ENCODE results near the gene IKBKE.
A peak's percentile ranks its signal among the peaks of the same experiment; 100 is the strongest.

IKBKE gene

DNA sequence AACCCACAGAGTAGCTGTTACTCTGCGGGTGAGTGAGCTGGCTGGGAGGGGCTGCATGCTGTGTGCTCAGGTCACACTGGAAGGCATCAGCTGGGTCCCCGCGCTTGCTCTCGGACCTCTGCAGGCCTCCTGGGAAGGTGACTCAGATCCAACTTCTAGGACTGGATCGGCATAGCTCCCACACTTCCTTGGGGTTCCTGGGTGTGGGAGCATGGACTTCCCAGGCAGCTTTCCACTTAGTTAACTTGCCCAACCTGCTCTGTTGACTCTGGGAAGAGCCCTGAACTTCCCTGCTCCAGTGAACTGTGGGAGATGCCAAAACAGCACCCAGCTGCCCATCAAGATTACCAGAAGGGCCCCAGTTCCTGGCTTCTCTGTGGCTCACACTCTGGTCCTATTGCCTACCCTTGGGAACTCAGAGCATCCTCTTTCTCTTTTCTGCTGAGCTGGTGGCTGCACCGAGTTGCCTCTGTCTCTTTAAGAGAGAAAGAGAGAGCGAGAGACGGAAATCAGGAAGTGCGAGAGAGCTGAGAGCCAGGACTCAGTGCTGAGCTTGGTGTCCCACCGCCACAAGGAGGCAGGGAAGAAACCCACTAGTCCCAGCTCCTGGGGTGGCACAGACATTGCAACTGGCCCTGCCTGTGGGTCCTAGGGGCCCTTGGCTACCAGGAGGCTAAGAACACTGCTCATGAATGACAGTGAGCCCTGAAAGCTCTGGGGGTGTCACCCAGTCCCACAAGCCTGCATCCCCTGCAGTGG lies at the start of gene IKBKE:
TSS of gene IKBKE (plus strand) at position 544 of the 759 bp plus-strand sequence. CDS start 2,752 bp downstream, outside the sequence.
- peak; percentile 89 for DNase-seq (ENCODE audit: low spot score)

DNA sequence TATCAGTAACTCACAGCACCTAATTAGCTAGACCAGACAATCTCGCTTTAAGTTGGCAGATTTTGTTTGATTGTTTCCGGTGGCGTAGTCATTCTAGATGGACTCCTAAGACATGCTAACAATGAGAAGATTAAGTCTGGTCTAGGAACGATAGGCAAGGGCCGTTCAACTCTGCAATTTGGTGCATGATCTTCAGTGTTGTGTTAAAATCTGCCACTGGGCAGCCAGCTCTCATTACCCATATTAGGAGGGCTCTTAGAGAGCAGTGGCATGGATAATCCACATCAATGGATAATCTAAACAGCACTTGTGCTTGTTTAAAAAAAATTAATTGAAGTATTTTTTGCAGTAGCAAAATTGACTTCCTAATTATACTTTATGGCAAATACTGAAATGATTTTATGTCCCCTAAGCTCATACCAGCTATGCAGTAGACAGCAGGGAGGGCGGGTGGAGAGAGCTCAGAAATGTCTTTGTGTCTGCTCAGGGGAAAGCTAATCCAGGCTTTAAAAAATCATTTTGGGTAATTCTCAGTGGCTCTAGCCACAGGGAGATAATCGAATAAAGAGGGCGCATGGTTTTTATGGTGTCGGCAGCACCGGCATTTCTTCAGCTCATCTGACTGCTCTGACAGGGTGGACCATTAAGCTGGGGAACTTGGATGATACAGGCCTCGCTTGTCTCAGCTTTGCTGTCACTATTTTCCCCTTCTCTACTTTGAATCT lies 48.5 kb upstream of the IKBKE start:
- no peak for DNase-seq (ENCODE audit: low spot score)

DNA sequence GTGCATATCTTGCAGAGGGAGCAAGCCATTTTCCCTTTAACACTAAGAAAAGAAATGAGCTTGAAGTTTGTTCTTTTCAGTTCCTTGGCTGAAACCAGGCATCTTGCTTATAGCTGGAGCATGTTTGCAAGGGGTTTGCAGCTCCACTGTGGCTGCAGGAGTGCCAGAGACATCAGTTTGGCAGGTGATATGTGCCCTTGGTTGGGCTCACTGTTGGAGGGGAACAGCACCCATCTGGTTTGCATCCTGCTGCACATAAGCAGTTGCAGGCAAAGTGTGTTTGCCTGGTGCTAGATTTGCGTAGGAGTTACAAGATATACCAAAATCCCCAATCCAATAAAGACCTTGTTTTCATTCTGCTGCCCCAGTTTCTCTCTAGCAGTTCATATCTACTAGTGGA lies 47.8 kb upstream of the IKBKE start:
- DNase-seq (ENCODE audit: low spot score) = no peak

DNA sequence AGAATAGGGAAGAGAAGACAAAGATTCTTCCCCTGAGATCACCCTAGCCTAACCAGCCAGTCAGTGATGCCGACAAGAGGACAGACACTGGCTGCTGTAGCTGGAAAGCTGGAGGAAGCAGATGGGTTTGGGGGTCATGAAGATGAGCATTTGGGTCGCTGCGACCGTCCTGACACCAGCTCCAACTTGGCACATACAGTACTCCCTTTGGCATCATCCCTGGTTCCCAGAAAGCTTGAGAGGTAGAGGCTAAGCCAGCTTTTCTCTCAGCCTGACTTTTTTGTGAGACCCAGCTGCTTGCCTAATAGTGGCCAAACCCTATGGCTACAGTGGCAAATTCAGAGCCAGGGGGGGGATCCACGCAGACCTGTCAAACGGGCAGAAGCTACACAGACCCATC lies 43.0 kb upstream of the IKBKE start:
- no peak for DNase-seq (ENCODE audit: low spot score)

DNA sequence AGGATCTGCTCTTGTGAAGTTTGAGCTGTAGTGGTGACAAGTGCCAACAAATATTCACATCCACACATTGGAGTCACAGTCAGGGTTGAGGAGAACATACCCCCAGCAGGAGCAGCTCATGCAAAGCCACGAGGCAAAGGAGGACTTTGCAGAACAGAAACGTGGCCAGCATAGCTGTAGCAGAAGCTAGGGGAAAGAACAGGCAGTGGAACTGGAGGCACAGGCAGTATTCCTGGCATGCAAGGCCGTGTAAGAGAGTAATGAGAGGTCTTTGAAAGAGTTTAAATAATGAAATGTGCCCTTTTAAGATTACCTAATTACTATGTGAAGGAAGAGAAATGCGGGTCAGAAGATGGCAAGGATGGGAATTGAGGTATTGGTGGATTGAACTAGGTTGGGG lies 40.9 kb upstream of the IKBKE start:
- DNase-seq (ENCODE audit: low spot score) = no peak

DNA sequence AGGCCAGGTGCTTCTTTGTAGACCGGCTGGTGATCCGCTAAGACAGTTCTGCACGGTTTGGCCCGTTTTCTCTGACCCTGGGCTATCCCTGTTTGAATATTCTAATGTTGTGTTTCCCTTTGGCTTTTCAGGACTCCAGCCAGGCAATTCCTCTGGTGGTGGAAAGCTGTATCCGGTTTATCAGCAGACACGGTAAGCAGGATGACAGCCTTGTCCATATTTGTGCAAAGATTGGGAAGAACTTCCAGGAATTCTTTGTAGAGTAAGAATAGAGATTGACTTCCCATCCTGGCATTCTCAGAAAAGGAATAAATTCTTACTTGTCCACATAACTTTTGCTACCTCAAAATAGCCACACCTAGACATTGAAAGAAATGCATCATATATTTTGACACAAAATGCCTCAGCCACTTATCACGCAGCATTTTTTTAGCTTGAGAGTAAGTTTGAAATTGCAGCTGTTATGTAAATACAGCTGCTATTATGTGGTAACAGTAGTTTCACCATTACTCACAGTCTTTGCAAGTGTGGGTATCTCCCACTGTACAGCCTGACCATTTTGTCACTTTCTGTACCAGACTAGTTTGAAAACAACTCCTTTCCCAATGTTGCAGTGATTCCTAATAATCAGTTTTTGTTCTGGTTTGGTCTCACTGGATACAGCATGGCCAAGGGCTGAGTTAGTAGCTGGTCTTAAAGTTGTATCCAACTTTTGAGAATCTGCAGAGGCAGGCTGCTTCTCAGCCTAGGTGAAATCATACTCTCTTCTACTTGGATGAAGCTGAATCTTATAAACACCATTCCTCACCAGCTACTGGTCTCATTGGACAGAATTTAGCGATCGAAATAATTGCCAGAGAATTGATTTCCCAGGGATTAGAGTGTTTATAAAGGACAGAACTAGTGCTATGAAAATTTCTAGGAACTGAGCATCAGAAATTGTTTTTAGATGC lies 40.0 kb upstream of the IKBKE start:
- peak; percentile 60 for DNase-seq (ENCODE audit: low spot score)

DNA sequence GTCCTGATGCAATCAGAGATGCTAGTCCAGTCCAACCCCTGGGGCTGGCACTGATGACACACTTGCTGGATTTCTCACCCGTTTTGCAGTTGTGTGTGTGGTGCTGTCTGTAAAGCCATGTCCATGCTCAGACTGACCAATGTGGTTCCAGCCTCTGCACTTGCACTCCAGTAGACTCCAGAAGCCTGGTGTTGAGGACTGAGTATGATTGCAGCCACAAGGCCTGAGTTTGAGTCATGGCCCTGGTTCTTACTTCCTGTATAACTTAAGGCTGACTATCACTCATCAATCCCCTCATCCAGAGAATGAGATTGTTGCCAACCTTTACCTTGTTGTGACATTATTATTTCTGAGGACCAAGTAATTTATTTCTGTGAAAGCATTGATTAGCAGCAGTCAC lies 34.8 kb upstream of the IKBKE start:
- no peak for DNase-seq (ENCODE audit: low spot score)

DNA sequence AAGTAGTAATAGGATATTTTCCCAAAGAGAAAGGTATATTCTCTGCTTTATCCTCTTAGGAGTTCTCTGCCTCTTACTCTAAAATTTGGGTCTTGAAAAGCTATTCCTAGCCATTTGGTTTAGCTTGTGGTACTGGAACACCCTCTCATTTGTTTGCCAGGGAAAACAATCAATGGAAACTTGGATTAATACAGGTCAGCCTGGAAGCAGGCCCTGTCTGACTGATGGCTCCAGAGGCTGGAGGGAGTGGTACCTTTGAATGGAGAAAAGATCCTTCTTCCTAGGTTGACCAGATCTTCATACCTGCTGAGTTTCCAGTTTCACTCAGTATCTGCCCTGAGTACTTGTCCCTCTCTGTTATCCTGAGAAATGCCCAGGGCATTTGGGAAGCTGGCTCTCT lies 31.7 kb upstream of the IKBKE start:
- DNase-seq (ENCODE audit: low spot score) = no peak

DNA sequence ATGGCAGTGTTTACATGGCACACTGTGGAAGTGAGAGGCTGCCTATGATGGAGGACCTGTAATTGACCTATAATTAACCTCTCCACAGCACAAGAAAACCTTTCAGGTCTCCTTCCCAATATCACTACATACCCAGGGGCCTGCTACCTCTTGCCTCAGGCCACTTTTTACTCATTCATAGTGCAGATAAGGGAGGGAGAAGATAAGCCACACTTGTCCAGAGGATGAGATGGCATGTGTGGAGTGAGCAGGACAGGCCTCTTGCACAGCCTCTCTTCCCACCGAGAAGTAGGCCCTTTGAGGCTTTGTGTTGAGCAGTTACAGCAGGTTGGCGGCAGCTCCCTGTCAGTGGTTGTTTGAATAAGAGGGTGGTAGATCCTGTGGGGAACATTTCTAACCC lies 31.1 kb upstream of the IKBKE start:
- DNase-seq (ENCODE audit: low spot score) = no peak

DNA sequence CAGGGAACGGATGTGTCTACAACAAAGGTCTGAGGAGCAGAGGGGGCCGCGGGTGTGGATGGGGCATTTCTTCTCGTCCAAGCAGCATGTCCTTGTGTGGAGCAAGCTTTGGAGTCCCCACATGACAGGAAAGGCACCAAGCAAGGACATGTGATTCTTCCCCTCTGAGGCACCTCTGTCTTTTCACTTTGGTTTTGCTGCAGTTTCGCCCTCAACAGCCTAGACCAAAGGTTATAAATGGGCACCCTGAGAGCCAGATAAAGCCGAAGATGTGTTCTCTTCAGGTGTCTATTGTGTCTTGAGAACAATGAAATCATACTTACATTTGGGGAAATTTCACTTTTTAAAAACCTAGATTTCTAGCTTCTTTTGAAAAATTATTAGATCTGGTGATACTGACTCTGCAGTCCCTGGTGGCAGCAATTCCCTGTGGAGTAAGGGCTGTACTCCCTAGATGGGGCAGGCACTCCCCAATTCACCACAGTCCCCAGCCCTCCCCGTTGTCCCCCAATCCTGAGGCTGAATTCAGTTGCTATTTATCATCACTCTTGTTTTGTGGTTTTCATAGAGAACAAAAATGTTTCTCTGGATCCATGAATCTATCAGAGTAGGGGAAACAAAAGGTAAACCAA lies 28.8 kb upstream of the IKBKE start:
- no peak for DNase-seq (ENCODE audit: low spot score)

DNA sequence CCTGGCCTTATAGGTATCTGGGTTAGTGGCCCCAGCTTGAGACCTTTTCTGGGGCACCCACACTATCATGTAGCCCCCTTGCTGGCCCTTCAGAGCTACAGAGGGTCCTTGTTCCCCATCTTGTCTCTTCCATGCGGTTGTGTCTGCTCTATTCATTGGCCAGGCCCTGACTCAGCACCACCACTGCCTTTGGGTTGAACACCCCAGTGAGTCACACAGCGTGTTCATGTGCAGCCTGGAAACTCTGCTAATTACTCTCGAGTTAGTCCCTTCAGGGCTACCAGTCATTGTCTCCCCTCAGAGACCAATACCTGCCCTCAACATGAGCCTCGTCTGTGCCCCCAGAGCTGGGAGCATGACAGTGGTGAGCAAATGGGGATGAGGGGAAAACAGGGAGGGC lies 28.2 kb upstream of the IKBKE start:
- no peak for DNase-seq (ENCODE audit: low spot score)

DNA sequence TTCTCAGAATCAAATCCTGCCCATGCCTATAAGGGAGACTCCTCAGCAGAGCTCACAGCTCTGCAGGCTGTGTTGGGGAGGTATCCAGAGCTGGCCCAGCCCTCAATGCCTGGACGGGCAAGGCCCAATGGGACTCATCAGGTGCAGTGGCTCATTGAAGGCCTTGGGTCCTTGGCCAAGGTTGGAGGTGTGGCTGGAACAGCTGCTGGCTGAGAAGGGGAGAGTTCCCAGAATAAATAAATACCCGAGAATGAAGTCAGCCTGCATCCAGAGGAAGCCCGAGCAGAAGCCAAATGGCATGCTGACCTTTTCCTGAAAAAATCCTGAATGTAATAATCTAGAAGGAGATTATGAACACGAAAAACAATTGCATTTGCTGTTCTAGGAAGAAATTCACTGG lies 25.2 kb upstream of the IKBKE start:
- peak; percentile 45 for DNase-seq (ENCODE audit: low spot score)

DNA sequence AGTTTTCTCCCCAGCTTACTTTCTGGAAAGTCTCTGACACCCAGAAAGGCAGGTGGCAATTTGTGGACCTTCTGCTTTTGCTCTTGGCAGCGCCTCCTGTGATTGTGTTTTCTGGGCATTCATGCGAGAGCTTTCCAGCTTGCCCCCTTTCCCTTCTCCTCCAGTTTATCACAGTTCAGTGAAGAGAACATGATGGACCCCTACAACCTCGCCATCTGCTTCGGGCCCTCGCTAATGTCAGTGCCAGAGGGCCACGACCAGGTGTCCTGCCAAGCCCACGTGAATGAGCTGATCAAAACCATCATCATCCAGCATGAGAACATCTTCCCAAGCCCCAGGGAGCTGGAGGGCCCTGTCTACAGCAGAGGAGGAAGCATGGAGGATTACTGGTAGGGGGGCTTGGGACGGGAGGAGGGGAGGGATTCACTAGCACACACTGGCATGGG lies 24.3 kb upstream of the IKBKE start:
- DNase-seq (ENCODE audit: low spot score) = no peak

DNA sequence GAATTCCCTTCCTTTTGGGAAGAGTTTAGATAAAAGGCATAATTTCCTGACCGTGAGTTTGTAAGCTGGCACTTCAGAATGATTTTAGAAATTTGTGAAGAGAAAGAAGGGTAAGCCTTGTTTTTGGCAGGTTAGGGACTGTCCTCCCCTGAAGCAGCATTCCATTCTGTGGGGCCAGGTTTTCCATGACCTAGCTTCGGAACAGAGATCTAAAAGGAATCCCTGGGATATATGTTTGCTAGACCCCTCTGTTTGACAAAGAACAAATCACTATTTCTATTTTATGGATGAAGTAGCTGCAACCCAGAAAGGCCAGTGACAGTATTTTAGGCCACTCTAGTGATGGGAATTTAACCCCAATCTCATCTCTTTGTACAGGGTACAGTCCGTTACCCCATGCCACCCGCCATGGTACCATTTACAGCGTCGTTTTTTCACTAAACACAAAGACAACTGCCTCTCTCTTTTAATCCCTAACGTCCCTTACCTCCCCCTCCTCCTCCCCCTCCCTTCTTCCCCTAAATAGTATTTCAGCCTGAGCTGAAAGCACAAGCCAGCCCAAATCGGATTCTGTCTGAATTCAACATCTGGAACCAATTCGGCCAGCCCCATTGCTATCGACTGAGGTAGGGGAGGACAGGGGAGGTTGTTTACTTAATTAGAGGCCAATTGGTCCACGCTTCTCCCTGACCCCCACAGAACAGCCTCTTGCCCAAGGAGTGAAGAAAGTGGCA lies 23.4 kb upstream of the IKBKE start:
- no peak for DNase-seq (ENCODE audit: low spot score)

DNA sequence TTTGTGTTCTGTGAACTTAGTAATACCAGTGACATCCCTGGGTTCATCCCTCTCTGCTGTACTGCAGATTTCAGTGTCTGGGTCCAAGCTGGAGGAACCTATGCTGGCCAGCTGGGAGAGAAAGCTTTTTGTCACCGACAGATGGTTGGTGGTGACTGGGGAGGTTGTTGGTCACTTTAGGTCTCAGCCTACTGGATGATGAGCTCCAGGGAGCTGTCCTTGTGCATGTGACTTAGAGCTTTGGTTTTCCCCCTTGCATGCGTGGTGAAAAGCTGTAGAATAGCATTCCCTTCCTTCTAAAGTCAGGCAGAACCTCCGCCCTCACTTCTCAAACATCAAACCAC lies 22.9 kb upstream of the IKBKE start:
- no peak for DNase-seq (ENCODE audit: low spot score)

DNA sequence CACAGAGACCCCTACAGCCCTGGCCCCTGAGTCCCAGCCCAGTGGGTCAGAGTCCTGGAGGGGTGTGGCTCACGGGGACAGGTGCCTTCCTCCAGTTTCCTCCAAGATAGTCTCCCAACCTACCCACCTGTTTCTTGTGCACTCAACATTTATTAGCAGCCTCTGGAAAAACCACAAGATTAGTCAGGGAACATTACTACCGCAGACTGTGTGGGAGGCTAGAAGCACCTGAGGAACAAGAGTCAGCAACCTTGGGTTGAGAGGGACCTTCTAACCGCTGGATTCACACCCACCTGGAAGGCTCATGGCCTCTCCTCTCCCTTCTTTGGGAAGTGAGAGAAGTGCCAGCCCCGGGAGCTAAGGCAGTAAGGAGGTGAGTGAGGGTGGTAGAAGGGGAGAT lies 22.5 kb upstream of the IKBKE start:
- DNase-seq (ENCODE audit: low spot score) = no peak

DNA sequence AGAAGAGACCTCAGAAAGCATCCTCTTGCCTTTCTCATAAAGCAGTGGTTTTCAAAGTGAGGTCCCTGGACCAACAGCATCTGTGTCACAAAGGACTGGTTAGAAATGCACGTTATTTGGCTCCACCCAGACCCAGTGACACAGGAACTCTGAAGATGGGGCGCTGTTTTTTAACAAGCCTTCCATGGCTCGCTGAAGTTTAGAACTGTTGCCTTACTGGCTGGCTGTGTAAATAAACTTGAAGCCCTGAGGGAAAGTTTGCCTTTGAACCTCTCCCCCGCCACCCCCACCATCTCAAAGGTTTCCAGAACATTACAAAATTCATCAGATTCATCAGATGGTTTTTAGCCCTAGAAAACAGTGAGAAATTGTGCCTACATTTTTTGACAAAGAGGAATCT lies 21.8 kb upstream of the IKBKE start:
- no peak for DNase-seq (ENCODE audit: low spot score)

DNA sequence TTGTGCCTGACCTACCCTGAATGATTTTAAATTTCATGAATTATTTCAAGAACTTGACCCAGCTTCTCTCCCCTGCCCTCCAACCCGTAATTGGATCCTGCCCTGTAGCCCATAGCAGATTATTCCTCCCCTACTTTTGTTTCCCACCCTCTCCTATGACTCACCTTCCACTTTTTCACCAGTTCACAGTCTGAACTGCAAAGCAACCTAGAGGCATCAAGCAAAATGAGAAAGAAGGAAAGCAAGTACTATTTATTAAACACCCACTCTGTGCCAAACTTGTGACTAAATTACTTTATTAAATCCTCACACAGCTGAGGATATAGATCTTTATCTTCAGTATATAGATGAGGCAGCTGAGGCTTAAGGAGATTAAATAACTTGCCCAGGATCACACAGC lies 20.7 kb upstream of the IKBKE start:
- no peak for DNase-seq (ENCODE audit: low spot score)

DNA sequence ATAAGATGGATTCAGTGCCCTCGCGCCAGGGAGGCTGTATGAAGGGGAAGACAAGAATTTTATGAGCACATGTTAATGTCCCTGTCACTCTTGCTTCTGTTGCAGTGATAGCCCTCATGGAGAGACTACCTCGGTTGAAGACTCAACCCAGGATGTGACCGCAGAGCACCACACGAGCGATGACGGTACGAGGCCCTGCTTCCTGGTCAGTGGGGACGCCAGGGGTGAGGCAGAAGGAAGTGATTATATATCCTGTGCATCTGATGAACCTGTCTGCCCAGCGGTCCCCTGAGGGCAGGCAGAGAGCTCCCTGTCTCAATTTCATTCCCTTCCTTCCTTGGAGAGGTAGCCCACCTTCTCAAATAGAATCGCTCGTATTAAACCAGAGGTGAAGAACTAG lies 20.0 kb upstream of the IKBKE start:
- DNase-seq (ENCODE audit: low spot score) = no peak

DNA sequence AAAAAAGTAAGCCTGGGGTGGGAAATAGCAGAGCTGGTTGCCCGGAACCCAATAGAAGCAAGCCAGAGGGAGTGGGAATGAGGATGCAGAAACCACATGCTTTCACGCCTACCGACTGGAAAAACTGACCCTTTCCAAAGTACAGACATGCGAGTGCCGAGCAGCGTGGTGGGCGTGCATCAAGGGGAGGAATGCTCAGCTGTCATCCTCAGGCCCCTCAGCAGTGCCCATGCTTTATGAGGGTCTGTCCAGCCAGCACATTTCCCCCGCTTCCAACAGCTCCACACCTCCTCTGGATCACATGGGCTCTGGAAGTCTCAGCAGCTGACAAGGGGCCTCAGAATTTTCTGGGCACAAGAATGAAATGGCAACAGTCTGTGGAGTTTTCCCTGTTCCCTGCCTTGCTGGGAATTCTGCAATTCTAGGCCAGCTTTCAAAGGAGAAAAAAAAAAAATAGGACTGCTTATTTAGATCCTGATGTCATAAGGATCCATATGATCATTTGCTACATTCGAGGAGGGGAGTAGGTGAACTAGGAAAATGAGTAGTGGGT lies 19.1 kb upstream of the IKBKE start:
- DNase-seq (ENCODE audit: low spot score) = no peak

DNA sequence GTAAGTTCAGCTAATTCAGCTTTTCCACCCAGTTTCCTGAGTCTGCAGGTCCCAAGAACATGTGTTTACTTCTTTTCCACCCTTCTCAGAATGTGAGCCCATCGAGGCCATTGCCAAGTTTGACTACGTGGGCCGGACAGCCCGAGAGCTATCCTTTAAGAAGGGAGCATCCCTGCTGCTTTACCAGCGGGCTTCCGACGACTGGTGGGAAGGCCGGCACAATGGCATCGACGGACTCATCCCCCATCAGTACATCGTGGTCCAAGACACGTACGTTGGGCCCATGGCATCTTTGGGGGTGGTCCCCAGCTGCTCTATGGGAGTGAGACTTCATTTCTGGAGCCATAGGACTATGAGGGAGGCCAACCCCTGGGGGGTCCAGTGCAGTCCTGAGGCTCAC lies 17.2 kb upstream of the IKBKE start:
- DNase-seq (ENCODE audit: low spot score) = no peak

Measured in hepatic stellate cell (primary cell).